ENCODE measurements around the gene ECHDC1. TPM values are rescaled to one million over a fixed set of nuclear protein-coding genes. Genes with fewer than 3 reads are reported as not detected.
"Not testable (repeated sequence)": the region's sequence is repeated elsewhere in the genome, so short reads cannot be mapped to it uniquely, and the experiment has no call there.

ECHDC1 gene
- total and polyA plus RNA-seq, 10 donors = 31.3 to 60.4 (median 47.3) TPM

GRCh38 chr6:127332383-127332961, 10.9 kb downstream of the ECHDC1 start:
- no peaks in the 10 kb centered on the region for H3K27me3 ChIP-seq (replicated peaks in 1 of 7)
- peaks cover 0 to 48% (median 0%) of the 10 kb centered on the region in 6 donors for H3K4me1 ChIP-seq
- H3K36me3 ChIP-seq = peaks cover 0 to 33% (median 0%) of the 10 kb centered on the region in 6 donors
- TF ChIP-seq CTCF (IDR thresholded peaks at IDR 0.05 in 8 of 11, conservative IDR thresholded peaks at IDR 0.05 in 3 of 11) (no peak), POLR2AphosphoS5 (IDR thresholded peaks at IDR 0.05) (no peak), POLR2A (IDR thresholded peaks at IDR 0.05) (no peak)
- WGBS, 5 donors = 62 to 74% (median 69%) methylated on average over 4 of the region's 4 CpGs
- no peaks in the 10 kb centered on the region for H3K9me3 ChIP-seq
- H3K27ac ChIP-seq = no peak overlapping the region
- intact Hi-C loops (cut with DNase I; ENCODE audit: low total_unique reads) = no loop called here
- H3K4me3 ChIP-seq = no peak overlapping the region
- no peak for DNase-seq

- WGBS, 5 donors = 50 to 80% (median 68%) methylated on average over 3 of the region's 3 CpGs
- H3K9me3 ChIP-seq; H3K4me3 ChIP-seq; DNase-seq; intact Hi-C loops (cut with DNase I; ENCODE audit: low total_unique reads); H3K27me3 ChIP-seq (replicated peaks in 1 of 7); H3K27ac ChIP-seq: not testable (repeated sequence)
- H3K4me1 ChIP-seq = peaks cover 0 to 44% (median 0%) of the 10 kb centered on the region in 6 donors
- peaks cover 0 to 46% (median 6%) of the 10 kb centered on the region in 6 donors for H3K36me3 ChIP-seq
These were observed 12.2 kb downstream of the ECHDC1 start for GRCh38 chr6:127331256-127331655.

GRCh38 chr6:127328043-127328609, 15.3 kb downstream of the ECHDC1 start:
- peaks cover 0 to 74% (median 19%) of the 10 kb centered on the region in 6 donors for H3K36me3 ChIP-seq

GRCh38 chr6:127319686-127320085, 23.7 kb downstream of the ECHDC1 start:
- peaks cover 0 to 88% (median 15%) of the 10 kb centered on the region in 6 donors for H3K36me3 ChIP-seq
- H3K27me3 ChIP-seq (replicated peaks in 1 of 7) = no peaks in the 10 kb centered on the region
- 77 to 100% (median 100%) methylated on average over 1 of the region's 1 CpG for WGBS, 5 donors
- no peak overlapping the region for H3K27ac ChIP-seq
- TF ChIP-seq POLR2AphosphoS5 (IDR thresholded peaks at IDR 0.05) = no peak
- no peak for TF ChIP-seq CTCF (IDR thresholded peaks at IDR 0.05 in 8 of 11, conservative IDR thresholded peaks at IDR 0.05 in 3 of 11)
- TF ChIP-seq POLR2A (IDR thresholded peaks at IDR 0.05) = no peak
- intact Hi-C loops (cut with DNase I; ENCODE audit: low total_unique reads) = loop anchor here (10.0 kb wide), 1 partner anchor 215 kb away; no protein-coding TSS in a partner anchor
- no peaks in the 10 kb centered on the region for H3K9me3 ChIP-seq
- DNase-seq = no peak
- no peak overlapping the region for H3K4me3 ChIP-seq
- peaks cover 0 to 8% (median 2%) of the 10 kb centered on the region in 6 donors for H3K4me1 ChIP-seq

More at GRCh38 chr6:127328043-127328609, 15.3 kb downstream of the ECHDC1 start:
- TF ChIP-seq POLR2AphosphoS5 (IDR thresholded peaks at IDR 0.05) = no peak
- TF ChIP-seq POLR2A (IDR thresholded peaks at IDR 0.05) = no peak
- Histone ChIP-seq H3K9me3 (no peaks in the 10 kb centered on the region), H3K27me3 (replicated peaks in 1 of 7) (no peaks in the 10 kb centered on the region), H3K4me3 (no peak overlapping the region), H3K27ac (no peak overlapping the region), H3K4me1 (peaks cover 0 to 17% (median 0%) of the 10 kb centered on the region in 6 donors)
- intact Hi-C loops (cut with DNase I; ENCODE audit: low total_unique reads) = no loop called here
- DNase-seq = no peak

- Histone ChIP-seq H3K27ac (peak overlapping the region in 7 of 8 donors; percentile 8 to 76 (median 44)), H3K4me1 (peaks cover 0 to 8% (median 2%) of the 10 kb centered on the region in 6 donors), H3K36me3 (peaks cover 0 to 90% (median 27%) of the 10 kb centered on the region in 6 donors), H3K4me3 (peak overlapping the region in 1 of 8 donors; percentile 3), H3K9me3 (no peaks in the 10 kb centered on the region), H3K27me3 (replicated peaks in 1 of 7) (no peaks in the 10 kb centered on the region)
- WGBS, 5 donors = 48 to 81% (median 59%) methylated on average over 6 of the region's 6 CpGs
- no peak for TF ChIP-seq POLR2AphosphoS5 (IDR thresholded peaks at IDR 0.05)
- TF ChIP-seq POLR2A (IDR thresholded peaks at IDR 0.05) = no peak
- no peak for TF ChIP-seq CTCF (IDR thresholded peaks at IDR 0.05 in 8 of 11, conservative IDR thresholded peaks at IDR 0.05 in 3 of 11)
- no peak for DNase-seq
- intact Hi-C loops (cut with DNase I; ENCODE audit: low total_unique reads) = loop anchor here (10.0 kb wide), 1 partner anchor 217 kb away; no protein-coding TSS in a partner anchor
These were observed 25.9 kb downstream of the ECHDC1 start for GRCh38 chr6:127317388-127318128.

Data from spleen (tissue), 11 donors.